Suppressor macrophage treated with lipopolysaccharide for 4 hours (primary cell): Measurements from ENCODE around the gene ADPRM.
"Not testable (repeated sequence)": the region's sequence is repeated elsewhere in the genome, so short reads cannot be mapped to it uniquely, and the experiment has no call there.

Source experiments
- DNase-seq: peaks from one replicate; pipeline ENCODE4 v3.0.0-alpha.2; 2020

The ADPRM gene

DNA sequence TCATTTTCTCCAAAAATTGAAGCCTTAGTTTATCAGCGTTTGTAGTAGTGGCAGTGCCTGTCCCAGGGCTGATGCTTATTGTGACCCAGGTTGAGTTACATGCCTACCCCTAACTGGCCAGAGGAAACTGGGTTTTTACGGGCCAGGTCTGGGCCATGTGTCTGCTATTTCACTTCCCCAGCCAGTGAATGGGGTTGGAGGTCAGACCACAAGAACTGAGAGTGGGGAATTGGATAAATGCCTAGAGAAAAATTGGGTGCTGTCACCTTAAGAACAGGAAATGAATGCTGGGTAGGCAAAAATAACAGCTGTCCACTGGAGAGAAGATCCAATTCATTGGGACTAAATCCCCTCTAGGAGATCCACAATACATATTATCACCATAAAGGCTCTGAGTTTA, 5.2 kb downstream of the ADPRM start:
- peak; percentile 22 for DNase-seq

DNA sequence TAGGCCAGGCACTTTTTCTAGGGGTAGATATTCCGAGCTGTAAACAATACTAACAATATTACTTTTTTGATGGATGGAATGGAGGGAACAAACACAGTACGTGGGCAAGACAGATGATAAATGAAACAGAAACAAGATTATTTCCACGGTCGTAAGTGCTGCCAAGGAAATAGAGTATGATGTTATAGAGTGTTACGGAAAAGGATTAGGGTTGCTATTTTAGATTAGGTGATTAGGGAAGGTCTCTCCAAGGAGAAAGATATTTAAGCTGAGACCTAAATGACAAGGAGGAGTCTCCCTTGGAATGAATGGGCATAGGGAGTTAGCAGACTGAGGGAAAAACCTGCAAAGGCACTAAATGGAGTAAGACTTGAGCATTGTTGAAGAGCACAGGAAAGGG, 8.3 kb downstream of the ADPRM start:
- DNase-seq, result no peak

GRCh38 chr17:10713318-10713717, 15.9 kb downstream of the ADPRM start:
- no peak for DNase-seq

DNA sequence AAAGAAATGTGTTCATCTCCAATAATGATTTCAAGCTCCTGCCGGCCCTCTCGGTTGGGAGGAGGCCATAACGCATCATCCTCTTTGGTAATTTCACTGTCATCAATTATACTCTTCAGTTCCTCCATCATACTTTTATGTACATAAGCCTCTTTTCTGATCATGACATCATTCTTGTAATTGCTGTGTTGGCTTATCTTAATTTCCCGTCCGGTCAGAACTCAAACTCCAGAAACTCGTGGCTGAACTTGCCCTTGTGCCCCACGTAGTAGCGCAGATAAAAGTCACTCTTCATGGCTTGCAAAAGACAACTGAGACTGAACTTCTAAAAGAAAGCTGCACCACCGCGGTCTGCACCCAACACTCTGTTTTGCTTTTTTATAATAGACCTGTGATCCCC, 18.8 kb downstream of the ADPRM start:
- DNase-seq, result no peak

- no peak for DNase-seq
Observed at GRCh38 chr17:10718547-10718946, 21.2 kb downstream of the ADPRM start.

GRCh38 chr17:10724546-10725195, 27.3 kb downstream of the ADPRM start:
- DNase-seq, result no peak

DNA sequence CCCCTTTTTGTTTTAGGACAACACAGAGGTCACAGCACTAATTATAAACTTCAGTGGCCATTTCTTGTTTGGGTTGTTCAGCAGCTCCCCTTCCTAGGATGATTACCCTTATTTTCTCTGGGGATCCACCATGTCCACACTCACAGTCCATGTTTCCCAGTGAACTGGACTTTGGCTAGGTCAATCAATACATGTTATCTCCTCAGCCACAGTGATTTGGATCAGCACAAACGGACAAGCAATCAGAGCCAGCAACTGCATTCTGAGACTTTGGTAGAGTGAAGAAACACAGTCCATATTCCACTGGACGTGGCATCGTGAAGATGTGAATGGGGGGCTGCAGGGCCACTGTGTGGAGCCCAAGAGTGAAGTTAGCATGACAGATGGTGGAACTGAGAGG, 27.9 kb downstream of the ADPRM start:
- DNase-seq, result no peak

DNA sequence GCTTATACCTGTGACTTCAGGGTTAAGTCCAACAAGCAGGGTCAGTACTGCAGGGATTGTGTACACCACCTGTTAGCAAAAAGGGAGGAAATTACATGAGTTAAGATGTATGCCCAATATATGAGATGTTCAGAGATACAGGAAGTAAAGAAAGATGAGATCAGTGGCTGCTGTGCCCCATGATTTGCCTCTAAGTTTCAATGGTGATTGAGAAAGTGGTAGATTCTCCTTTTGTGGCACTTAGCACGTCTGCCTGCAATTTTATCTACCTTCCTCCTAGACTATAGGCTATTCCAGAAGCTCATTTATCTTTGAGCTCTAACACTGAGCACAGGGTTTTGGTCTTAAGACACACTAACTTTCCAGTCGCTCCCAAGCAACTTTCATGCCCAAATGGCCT, 28.8 kb downstream of the ADPRM start:
- DNase-seq, result no peak

GRCh38 chr17:10727192-10727591, 29.8 kb downstream of the ADPRM start:
- no peak for DNase-seq

DNA sequence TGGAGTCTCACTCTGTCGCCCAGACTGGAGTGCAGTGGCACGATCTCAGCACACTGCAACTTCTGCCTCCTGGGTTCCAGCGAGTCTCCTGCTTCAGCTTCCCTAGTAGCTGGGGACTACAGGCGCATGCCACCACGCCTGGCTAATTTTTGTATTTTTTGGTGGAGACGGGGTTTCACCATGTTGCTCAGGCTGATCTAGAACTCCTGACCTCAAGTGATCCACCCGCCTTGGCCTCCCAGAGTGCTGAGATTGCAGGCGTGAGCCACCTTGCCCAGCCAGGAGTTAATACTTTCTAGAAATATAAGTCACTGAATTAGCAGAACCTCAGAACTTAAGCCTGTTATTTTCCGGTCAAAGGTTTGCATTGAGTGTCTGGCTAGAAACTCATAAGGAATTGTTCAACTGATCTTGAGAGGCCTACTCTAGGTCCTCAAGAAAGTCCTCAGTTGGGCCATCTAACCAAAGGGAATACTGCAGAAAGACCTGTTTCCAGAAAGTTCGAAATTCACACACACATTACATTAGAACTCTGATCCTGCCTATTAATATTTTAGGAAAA, 31.0 kb downstream of the ADPRM start:
- DNase-seq, result no peak

GRCh38 chr17:10729334-10730193, 32.2 kb downstream of the ADPRM start, which contains the start of gene TMEM220:
TMEM220 (minus strand) TSS chr17:10730023; CDS start chr17:10729851, 172 bp downstream.
- peak; percentile 70 for DNase-seq

- DNase-seq, result not testable (repeated sequence)
Observed at GRCh38 chr17:10730247-10730646, 32.9 kb downstream of the ADPRM start.

- no peak for DNase-seq
Observed at GRCh38 chr17:10731408-10731879, 34.0 kb downstream of the ADPRM start.

DNA sequence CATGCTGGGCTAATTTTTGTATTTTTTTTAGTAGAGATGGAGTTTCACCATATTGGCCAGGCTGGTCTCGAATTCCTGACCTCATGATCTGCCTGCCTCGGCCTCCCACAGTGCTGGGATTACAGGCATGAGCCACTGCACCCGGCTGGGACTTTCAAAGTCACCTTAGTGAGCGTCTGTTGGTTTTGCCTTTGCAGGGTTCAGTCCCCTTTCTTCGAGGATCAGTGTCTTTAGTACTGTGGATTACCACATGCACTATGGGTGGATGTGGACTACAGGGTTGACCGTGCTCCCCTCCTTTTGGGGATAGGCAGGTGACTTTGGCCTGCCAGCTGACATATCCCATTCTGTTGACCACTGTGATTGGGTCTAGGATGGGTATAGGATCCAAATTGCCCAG, 34.7 kb downstream of the ADPRM start:
- DNase-seq, result not testable (repeated sequence)

GRCh38 chr17:10733666-10734065, 36.3 kb downstream of the ADPRM start:
- DNase-seq, result no peak

GRCh38 chr17:10735251-10735650, 37.9 kb downstream of the ADPRM start:
- DNase-seq, result no peak

GRCh38 chr17:10735821-10736220, 38.4 kb downstream of the ADPRM start:
- no peak for DNase-seq

GRCh38 chr17:10737168-10737622, 39.8 kb downstream of the ADPRM start:
- peak; percentile 56 for DNase-seq

GRCh38 chr17:10737736-10738135, 40.3 kb downstream of the ADPRM start:
- no peak for DNase-seq

- DNase-seq, result no peak
Observed at GRCh38 chr17:10738521-10739258, 41.3 kb downstream of the ADPRM start.

DNA sequence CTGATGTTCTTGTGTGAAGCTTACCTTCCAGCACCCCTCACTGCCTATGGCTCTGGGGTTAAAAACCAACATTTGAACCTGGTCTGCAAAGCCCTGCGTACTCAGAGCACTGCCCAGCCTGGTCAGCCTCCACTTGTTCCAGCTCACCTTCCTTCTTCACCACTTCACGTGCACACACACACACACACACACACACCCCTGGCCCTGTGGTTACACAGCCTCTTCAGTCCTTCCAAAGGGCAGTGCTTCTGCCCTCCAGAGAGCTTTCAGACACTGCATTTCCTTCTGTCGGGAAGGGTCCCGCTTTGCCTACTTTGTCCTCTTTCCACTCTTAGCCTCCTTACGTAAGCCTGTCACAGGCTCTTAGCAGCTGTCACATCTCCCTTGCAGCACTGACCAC, 42.0 kb downstream of the ADPRM start:
- no peak for DNase-seq

DNA sequence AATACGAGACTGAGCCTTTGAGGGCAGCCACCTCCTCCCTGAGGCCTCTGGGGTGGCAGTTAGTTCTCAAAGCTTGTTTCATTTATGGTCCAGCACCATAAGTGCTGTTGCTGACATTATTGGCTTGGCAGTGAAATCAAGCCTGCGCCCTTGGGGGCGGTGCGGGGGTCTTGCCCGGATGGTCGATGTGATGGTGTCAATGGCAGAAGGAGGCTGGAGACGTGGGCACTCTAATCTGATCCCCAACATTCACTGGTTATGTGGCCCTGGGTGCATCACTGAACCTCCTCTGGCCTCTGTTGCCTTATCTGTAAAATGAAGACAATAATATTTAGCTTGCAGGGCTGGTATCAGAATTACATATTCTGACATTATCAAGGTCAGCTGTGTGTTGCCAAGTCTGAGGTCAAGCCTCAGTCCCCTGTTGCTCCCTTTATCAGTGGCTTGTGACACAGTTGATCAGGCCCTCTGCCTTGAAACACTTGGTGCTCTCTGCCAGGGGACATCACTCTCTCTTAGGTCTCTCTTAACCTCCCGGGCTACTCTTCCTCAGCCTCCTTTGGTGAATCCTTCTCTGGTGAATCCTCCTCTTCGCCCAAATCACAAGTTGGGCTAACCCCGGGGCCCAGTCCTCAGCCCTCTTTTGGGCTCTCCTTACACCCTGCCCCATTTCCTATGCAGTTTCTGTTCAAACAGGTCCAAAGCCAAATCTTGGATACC, 44.2 kb downstream of the ADPRM start:
- no peak for DNase-seq
